Type B pancreatic cell (in vitro differentiated cells): ENCODE results near the gene TMEM243. TPM values are rescaled to one million over a fixed set of nuclear protein-coding genes. Genes with fewer than 3 reads are reported as not detected.
"Not testable (repeated sequence)": the region's sequence is repeated elsewhere in the genome, so short reads cannot be mapped to it uniquely, and the experiment has no call there.

ENCODE experiments used
- DNase-seq: peaks from one replicate; pipeline ENCODE4 v3.0.0; 2021; ENCODE audit warnings: mixed read lengths; ENCODE audit not compliant: unreplicated experiment; ENCODE audit errors: extremely low spot score
- H3K27ac Mint-ChIP-seq: 2 replicates; pipeline ENCODE4 v1.8.0; 2021; ENCODE audit warnings: mild to moderate bottlenecking, mixed read lengths
- H3K27me3 Mint-ChIP-seq: 2 replicates; pipeline ENCODE4 v1.8.0; 2021; ENCODE audit warnings: mixed read lengths
- H3K36me3 Mint-ChIP-seq: 2 replicates; pipeline ENCODE4 v1.8.0; 2021; ENCODE audit warnings: mixed read lengths
- H3K4me1 Mint-ChIP-seq: one replicate; pipeline ENCODE4 v1.8.0; 2021; ENCODE audit warnings: mixed read lengths; ENCODE audit not compliant: unreplicated experiment
- H3K4me3 Mint-ChIP-seq: 2 replicates; pipeline ENCODE4 v1.8.0; 2021; ENCODE audit warnings: mild to moderate bottlenecking, mixed read lengths
- H3K9me3 Mint-ChIP-seq: 2 replicates; pipeline ENCODE4 v1.8.0; 2021; ENCODE audit warnings: mixed read lengths
- total RNA-seq: library from RNA; stranded (reverse); gene quantifications from 2 replicates; pipeline ENCODE4 v1.2.1, GENCODE V29; 2021; ENCODE audit warnings: low replicate concordance
- TF ChIP-seq, protein P1 (sequence below): fragments of 200-600 bp; sonication (generic); conservative IDR thresholded peaks from 2 replicates; pipeline ENCODE4 v1.5.0; 2021; ENCODE audit warnings: antibody characterized with exemption, mild to moderate bottlenecking

The TMEM243 gene
- total RNA-seq, 1 donor from 2014 or later, result 19.0 TPM

DNA sequence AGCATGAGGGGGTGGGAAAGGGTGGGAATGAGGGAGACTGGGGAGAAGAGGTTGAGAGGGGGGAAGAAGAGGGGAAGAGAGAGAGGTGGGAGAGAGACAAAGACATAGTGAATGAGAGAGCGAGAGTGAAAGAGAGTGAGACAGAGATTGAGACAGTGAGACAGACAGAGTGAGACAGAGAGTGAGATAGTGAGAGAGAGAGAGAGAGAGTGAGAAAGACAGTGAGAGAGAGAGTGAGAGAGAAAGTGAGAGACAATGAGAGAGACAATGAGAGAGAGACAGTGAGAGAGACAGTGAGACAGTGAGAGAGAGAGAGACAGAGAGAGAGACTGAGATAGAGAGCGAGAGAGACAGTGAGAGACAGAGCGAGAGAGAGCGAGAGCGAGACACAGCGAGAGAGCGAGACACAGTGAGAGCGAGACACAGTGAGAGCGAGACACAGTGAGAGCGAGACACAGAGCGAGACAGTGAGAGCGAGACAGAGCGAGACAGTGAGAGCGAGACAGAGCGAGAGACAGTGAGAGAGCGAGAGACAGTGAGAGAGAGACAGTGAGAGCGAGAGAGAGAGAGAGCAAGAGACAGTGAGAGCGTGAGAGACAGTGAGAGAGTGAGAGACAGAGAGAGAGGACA is 10.1 kb downstream of the TMEM243 start:
- H3K27ac Mint-ChIP-seq, result no peak overlapping the region

GRCh38 chr7:87206361-87206760 is 13.2 kb downstream of the TMEM243 start:
- TF ChIP-seq, protein P1, sequence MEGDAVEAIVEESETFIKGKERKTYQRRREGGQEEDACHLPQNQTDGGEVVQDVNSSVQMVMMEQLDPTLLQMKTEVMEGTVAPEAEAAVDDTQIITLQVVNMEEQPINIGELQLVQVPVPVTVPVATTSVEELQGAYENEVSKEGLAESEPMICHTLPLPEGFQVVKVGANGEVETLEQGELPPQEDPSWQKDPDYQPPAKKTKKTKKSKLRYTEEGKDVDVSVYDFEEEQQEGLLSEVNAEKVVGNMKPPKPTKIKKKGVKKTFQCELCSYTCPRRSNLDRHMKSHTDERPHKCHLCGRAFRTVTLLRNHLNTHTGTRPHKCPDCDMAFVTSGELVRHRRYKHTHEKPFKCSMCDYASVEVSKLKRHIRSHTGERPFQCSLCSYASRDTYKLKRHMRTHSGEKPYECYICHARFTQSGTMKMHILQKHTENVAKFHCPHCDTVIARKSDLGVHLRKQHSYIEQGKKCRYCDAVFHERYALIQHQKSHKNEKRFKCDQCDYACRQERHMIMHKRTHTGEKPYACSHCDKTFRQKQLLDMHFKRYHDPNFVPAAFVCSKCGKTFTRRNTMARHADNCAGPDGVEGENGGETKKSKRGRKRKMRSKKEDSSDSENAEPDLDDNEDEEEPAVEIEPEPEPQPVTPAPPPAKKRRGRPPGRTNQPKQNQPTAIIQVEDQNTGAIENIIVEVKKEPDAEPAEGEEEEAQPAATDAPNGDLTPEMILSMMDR, result no peak
- H3K4me1 Mint-ChIP-seq, result no peaks in the 10 kb centered on the region
- H3K9me3 Mint-ChIP-seq, result peaks cover 22% of the 10 kb centered on the region
- H3K27me3 Mint-ChIP-seq, result no peaks in the 10 kb centered on the region
- H3K36me3 Mint-ChIP-seq, result peaks cover 61% of the 10 kb centered on the region
- no peak overlapping the region for H3K4me3 Mint-ChIP-seq
- DNase-seq, result no peak
- no peak overlapping the region for H3K27ac Mint-ChIP-seq

More for the DNA sequence above, 10.1 kb downstream of the TMEM243 start:
- TF ChIP-seq, protein P1, result no peak
- H3K4me1 Mint-ChIP-seq, result peaks cover 4% of the 10 kb centered on the region
- H3K4me3 Mint-ChIP-seq, result no peak overlapping the region
- no peak for DNase-seq
- peaks cover 39% of the 10 kb centered on the region for H3K36me3 Mint-ChIP-seq
- H3K27me3 Mint-ChIP-seq, result no peaks in the 10 kb centered on the region
- peaks cover 9% of the 10 kb centered on the region for H3K9me3 Mint-ChIP-seq

DNA sequence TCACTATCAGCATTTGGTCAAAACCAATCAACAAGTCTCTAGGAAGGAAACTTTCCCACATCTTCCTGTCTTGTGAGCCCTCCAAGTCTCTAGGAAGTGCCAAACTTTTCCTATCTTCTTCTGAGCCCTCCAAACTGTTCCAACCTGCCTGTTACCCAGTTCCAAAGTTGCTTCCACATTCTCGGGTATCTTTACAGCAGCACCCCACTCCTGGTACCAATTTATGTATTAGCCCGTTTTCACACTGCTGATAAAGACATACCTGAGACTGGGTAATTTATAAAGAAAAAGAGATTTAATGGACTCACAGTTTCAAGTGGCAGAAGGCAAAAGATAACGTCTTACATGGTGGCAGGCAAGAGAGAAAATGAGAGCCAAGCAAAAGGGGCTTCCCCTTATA is 13.8 kb downstream of the TMEM243 start:
- peaks cover 22% of the 10 kb centered on the region for H3K9me3 Mint-ChIP-seq
- H3K36me3 Mint-ChIP-seq, result peaks cover 61% of the 10 kb centered on the region
- H3K4me1 Mint-ChIP-seq, H3K4me3 Mint-ChIP-seq, H3K27ac Mint-ChIP-seq, H3K27me3 Mint-ChIP-seq, DNase-seq: not testable (repeated sequence)

DNA sequence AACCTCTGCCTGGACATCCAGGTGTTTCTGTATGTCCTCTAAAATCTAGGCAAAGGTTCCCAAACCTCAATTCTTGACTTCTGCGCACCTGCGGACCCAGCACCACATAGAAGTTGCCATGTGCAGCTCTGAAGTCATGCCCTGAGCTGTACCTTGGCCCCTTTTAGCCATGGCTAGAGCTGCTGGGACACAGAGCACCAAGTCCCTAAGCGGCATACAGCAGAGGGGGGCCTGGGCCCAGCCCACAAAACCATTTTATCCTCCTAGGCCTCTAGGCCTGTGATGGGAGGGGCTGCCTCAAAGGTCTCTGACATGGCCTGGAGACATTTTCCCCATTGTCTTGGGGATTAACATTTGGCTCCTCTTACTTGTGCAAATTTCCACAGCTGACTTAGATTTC is 14.6 kb downstream of the TMEM243 start:
- Mint-ChIP-seq H3K4me3 (no peak overlapping the region), H3K36me3 (peaks cover 63% of the 10 kb centered on the region)

GRCh38 chr7:87203929-87204328 is 15.6 kb downstream of the TMEM243 start:
- not testable (repeated sequence) for H3K27ac Mint-ChIP-seq, H3K27me3 Mint-ChIP-seq, H3K4me1 Mint-ChIP-seq, DNase-seq, H3K4me3 Mint-ChIP-seq
- Mint-ChIP-seq H3K36me3 (peaks cover 65% of the 10 kb centered on the region), H3K9me3 (peaks cover 22% of the 10 kb centered on the region)

More for the DNA sequence above, 14.6 kb downstream of the TMEM243 start:
- no peaks in the 10 kb centered on the region for H3K4me1 Mint-ChIP-seq
- no peak for DNase-seq
- TF ChIP-seq, protein P1, result no peak
- H3K9me3 Mint-ChIP-seq, result peaks cover 22% of the 10 kb centered on the region
- H3K27me3 Mint-ChIP-seq, result no peaks in the 10 kb centered on the region
- no peak overlapping the region for H3K27ac Mint-ChIP-seq

DNA sequence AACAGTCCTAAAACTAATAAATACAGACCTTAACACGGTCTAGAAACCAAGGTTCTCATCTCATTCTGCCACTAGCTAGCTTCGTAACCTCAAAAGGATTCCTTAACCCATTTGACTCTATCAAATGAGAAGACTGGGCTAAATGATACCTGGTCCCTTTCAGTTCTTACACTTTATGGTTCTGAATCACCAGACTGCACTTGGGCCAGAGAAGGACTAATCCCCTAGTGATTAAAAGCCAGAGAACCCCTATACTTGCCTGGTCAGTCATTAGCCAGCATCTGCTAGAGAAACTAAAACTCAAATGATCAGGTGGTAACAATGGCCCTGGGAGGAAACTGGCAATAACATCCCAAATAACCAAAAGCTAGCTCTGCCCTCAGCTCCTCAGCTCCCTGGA is 16.8 kb downstream of the TMEM243 start:
- Mint-ChIP-seq H3K4me1 (no peaks in the 10 kb centered on the region), H3K4me3 (no peak overlapping the region), H3K27me3 (no peaks in the 10 kb centered on the region), H3K9me3 (peaks cover 22% of the 10 kb centered on the region), H3K27ac (no peak overlapping the region), H3K36me3 (peaks cover 63% of the 10 kb centered on the region)
- DNase-seq, result no peak
- TF ChIP-seq, protein P1, result no peak
